ENCODE measurements around the gene PAPLN.
"Not testable (repeated sequence)": the region's sequence is repeated elsewhere in the genome, so short reads cannot be mapped to it uniquely, and the experiment has no call there.

PAPLN gene

DNA sequence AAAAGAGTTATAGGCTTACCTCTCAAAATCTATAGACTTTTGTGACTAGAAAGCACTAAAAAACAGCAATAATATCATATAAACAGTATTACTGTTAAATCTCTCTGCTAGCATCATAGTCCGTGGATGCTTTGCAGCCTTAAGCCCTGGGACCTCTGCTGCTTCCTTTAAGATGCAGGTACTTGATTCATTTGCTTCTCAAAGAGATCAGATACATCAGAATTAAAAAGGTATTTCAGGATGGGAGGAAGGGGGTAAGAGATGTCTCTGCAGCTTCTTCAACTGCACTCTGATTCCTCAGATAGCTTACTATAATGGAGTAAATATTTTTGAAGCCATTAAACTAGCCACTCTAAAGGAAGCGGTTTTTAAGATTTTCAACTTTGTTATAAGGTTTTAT is 49.3 kb downstream of the PAPLN start:
- Histone ChIP-seq H3K4me3 (no peak overlapping the region), H3K36me3 (replicated peaks) (peaks cover 23% of the 10 kb centered on the region), H3K9me3 (no peaks in the 10 kb centered on the region), H3K4me1 (peaks cover 14% of the 10 kb centered on the region), H3K27me3 (ENCODE audit: low read depth) (no peaks in the 10 kb centered on the region)
- in situ Hi-C loops (cut with MboI; ENCODE audit: low sequenced_read_pairs) = no loop called here
- no peak for DNase-seq (ENCODE audit: low spot score in 2 of 2)

DNA sequence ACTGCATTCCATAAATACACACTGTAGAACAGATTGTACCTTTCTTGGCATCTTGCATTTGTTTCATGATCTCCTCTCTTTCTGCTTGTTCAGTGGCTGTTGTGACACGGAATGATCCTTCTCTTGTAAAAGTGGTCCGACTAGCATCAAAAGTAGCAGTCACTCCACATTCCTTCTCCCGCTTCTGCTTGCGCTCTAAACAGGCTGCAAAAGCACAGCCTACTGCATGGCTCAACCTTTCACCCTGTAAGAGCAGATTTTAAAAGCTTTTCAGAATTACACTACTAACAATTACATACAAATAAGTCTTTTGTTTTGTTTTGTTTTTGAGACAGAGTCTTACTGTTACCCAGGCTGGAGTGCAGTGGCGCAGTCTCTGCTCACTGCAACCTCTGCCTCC is 49.8 kb downstream of the PAPLN start:
- Histone ChIP-seq H3K27me3 (ENCODE audit: low read depth) (no peaks in the 10 kb centered on the region), H3K36me3 (replicated peaks) (peaks cover 20% of the 10 kb centered on the region), H3K4me3 (no peak overlapping the region), H3K9me3 (no peaks in the 10 kb centered on the region), H3K4me1 (peaks cover 14% of the 10 kb centered on the region)
- in situ Hi-C loops (cut with MboI; ENCODE audit: low sequenced_read_pairs) = no loop called here
- peak; percentile 47 to 53 for DNase-seq (ENCODE audit: low spot score in 2 of 2)

DNA sequence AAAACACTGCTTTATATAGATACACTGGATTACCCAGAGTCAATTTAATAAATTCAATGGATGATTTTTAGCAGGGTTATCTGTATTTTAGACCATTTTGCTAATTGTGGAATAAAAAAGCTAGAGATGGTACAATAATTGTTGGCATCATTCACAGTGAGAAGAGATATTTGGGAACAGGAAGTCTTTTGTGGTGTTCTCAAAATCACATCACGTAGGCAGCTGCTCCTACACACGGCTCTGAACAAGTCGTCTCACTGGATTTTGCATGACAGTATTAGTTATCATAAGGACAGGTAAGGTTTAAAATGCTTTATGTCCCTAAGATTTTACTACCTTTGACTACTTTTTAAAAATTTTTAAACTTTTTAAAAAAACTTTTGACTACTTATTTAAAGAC is 52.0 kb downstream of the PAPLN start:
- Histone ChIP-seq H3K36me3 (replicated peaks) (peaks cover 11% of the 10 kb centered on the region), H3K9me3 (no peaks in the 10 kb centered on the region), H3K27me3 (ENCODE audit: low read depth) (no peaks in the 10 kb centered on the region), H3K4me1 (peaks cover 16% of the 10 kb centered on the region), H3K4me3 (no peak overlapping the region)
- no peak for DNase-seq (ENCODE audit: low spot score in 2 of 2)
- in situ Hi-C loops (cut with MboI; ENCODE audit: low sequenced_read_pairs) = no loop called here

DNA sequence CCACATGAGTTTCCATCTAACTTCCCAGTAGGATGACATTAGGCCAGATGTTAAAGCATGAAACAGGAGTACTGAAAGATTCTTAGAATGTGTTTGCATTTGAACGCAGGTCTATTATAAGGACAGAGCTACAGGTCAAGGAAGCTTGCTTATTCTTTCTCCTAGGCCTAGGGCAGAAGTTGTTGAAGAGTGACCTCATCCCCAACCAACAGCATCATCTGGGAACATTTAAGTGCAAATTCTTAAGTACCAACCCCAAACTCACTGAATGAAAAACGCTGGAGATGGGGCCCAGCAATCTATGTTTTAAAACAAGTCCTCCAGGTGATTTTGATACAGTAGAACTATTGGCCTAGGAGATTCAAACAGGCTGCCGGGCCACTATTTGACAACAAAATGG is 52.4 kb downstream of the PAPLN start:
- no peak overlapping the region for H3K4me3 ChIP-seq
- peaks cover 16% of the 10 kb centered on the region for H3K4me1 ChIP-seq
- peaks cover 10% of the 10 kb centered on the region for H3K36me3 ChIP-seq (replicated peaks)
- H3K9me3 ChIP-seq = no peaks in the 10 kb centered on the region
- no peak for DNase-seq (ENCODE audit: low spot score in 2 of 2)
- in situ Hi-C loops (cut with MboI; ENCODE audit: low sequenced_read_pairs) = no loop called here
- H3K27me3 ChIP-seq (ENCODE audit: low read depth) = no peaks in the 10 kb centered on the region

DNA sequence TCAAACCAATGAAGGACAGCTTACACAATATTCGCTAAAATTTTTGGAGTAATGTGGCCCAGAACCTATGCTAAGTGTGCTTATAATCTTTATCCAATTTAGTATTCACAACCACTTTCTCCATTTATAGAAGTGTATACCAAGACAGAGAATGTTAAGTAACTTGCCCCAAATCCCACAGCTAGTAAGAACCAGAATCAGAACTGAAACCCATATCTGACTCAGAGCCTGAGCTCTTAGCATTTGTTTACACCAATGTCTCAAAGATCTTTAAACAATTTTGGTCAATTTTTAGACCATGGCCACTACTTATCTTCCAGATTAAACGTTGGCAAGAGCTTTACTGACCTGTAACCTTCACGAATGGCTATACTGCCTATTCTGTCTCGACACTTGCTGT is 53.0 kb downstream of the PAPLN start:
- Histone ChIP-seq H3K4me3 (no peak overlapping the region), H3K4me1 (peaks cover 16% of the 10 kb centered on the region), H3K27me3 (ENCODE audit: low read depth) (no peaks in the 10 kb centered on the region), H3K9me3 (no peaks in the 10 kb centered on the region), H3K36me3 (replicated peaks) (peaks cover 7% of the 10 kb centered on the region; the same call in 1 of the 2 replicates)
- DNase-seq (ENCODE audit: low spot score in 2 of 2) = no peak
- in situ Hi-C loops (cut with MboI; ENCODE audit: low sequenced_read_pairs) = no loop called here

DNA sequence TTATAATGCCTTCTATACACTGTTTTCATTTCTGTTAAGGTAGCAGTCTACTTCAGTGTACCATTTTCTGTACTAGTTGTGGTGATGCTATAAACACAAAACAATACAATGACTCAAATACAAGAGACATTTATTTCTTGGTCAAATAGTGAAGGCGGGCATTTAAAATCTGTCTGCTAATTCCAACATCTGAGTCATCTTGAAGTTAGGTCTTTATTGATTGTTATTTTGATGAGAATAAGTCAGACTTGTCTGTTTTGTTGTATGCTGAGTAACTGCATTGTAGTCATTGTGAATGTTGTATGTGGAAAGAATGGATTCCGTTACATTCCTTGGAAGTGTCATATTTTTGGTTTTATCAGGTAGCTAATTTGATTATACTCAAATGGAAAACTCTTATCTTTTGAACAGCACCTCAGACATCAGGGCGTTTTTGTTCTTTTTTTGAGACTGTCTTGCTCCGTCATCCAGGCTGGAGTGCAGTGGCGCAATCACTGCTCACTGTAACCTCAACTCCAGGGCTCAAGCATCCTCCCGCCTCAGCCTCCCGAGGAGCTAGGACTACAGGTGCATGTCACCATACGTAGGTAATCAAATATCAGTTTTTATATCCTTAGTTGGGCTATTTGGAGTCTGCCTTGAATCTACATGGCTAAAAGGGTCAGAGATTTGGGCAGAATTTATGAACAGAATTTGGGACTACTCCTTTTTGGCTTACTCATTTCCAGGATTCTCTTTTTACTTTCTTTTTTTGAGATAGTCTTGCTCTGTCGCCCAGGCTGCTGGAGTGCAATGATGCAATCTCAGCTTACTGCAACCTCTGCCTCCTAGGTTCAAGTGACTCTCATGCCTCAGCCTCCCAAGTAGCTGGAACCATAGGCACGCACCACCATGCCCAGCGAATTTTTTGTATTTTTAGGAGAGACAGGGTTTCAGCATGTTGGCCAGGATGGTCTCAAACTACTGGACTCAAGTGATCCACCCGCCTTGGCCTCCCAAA is 56.8 kb downstream of the PAPLN start:
- Histone ChIP-seq H3K36me3 (replicated peaks) (0 out of 2 replicates have a peak, but pooled peaks cover 2% of the 10 kb centered on the region), H3K4me3 (no peak overlapping the region), H3K27me3 (ENCODE audit: low read depth) (no peaks in the 10 kb centered on the region), H3K4me1 (0 out of 2 replicates have a peak, but pooled peaks cover 2% of the 10 kb centered on the region), H3K9me3 (no peaks in the 10 kb centered on the region)
- in situ Hi-C loops (cut with MboI; ENCODE audit: low sequenced_read_pairs) = no loop called here
- DNase-seq (ENCODE audit: low spot score in 2 of 2) = no peak

DNA sequence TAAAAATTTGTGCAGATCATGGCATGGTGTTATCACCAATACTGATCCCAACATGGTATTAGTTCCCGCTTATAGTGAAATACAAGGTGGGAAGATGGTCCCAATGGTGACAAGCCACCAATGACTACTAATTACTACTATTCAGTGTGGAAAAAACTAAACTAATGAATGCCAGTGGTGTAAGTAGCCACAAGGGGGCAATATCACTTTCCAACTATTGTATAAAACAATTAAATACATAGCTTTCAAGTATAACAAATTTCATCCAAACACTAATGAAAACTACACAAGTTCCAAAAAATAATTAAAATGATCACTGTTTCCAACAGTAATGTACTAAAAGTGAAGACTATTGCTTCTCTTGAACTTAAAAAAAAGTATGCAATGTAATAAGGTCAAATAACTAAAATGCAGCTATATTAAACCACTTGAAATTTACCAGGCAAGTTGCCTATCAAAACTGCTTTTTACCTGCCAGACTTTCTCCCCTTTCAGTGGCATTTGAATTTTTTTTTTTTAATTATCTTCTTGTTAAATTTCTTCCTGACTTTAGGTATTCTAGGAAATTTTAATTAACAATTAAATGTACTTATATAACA is 58.0 kb downstream of the PAPLN start:
- Histone ChIP-seq H3K4me1 (0 out of 2 replicates have a peak, but pooled peaks cover 2% of the 10 kb centered on the region), H3K9me3 (no peaks in the 10 kb centered on the region), H3K27me3 (ENCODE audit: low read depth) (no peaks in the 10 kb centered on the region), H3K36me3 (replicated peaks) (0 out of 2 replicates have a peak, but pooled peaks cover 2% of the 10 kb centered on the region), H3K4me3 (no peak overlapping the region)
- in situ Hi-C loops (cut with MboI; ENCODE audit: low sequenced_read_pairs) = loop anchor here (5.0 kb wide), 1 partner anchor 177 kb away; no protein-coding TSS in a partner anchor
- DNase-seq (ENCODE audit: low spot score in 2 of 2) = peak; percentile 27 to 51

DNA sequence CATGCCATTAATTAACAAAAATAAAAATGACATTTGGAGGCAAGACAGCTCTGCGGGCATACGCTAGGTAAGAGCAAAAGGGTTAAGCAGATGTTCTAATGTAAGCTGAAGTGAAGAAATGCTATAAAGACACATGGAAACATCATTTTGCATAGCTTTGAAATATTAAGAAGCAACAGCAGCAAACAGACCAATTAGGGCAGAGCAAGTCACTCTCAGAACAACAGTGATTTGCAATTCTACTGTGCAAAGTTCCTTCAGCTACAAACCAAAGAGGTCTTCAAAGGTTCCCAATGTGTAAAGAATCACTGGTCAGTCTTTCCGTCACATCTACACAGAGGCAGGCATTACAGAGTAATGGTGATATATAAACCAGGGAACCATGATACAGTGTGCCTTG is 68.2 kb downstream of the PAPLN start:
- H3K9me3 ChIP-seq = no peaks in the 10 kb centered on the region
- no peak for DNase-seq (ENCODE audit: low spot score in 2 of 2)
- in situ Hi-C loops (cut with MboI; ENCODE audit: low sequenced_read_pairs) = no loop called here
- H3K4me3 ChIP-seq = no peak overlapping the region
- no peaks in the 10 kb centered on the region for H3K36me3 ChIP-seq (replicated peaks)
- no peaks in the 10 kb centered on the region for H3K4me1 ChIP-seq
- no peaks in the 10 kb centered on the region for H3K27me3 ChIP-seq (ENCODE audit: low read depth)

DNA sequence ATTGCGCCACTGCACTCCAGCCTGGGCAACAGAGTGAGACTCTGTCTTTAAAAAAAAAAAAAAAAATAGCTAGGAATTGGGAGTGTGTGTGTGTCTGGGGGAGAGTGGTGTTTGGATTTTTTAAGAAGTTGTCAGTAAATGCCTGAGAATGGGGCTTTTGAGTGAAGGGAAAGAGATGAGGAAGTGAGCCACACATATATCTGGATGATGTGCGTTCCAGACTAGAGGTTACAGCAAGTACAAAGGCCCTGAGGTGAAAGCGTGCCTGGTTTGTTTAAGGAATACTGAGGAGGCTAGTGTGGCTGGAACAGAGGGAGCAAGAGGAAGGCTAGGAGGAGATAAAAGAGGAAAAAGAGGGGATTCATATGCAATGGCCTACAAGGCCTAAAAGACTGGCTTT is 70.0 kb downstream of the PAPLN start:
- Histone ChIP-seq H3K4me1 (no peaks in the 10 kb centered on the region), H3K9me3 (no peaks in the 10 kb centered on the region), H3K36me3 (replicated peaks) (no peaks in the 10 kb centered on the region), H3K4me3 (no peak overlapping the region), H3K27me3 (ENCODE audit: low read depth) (no peaks in the 10 kb centered on the region)
- in situ Hi-C loops (cut with MboI; ENCODE audit: low sequenced_read_pairs) = no loop called here
- DNase-seq (ENCODE audit: low spot score in 2 of 2) = no peak

DNA sequence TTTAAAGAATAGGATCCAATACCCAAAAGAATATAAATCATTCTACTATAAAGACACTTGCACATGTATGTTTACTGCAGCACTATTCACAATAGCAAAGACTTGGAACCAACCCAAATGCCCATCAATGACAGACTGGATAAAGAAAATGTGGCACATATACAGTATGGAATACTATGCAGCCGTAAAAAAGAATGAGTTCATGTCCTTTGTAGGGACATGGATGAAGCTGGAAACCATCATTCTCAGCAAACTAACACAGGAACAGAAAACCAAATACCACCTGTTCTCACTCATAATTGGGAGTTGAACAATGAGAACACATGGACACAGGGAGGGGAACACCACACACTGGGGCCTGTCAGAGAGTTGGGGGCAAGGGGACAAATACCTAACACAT is 71.9 kb downstream of the PAPLN start:
- H3K36me3 ChIP-seq (replicated peaks); in situ Hi-C loops (cut with MboI; ENCODE audit: low sequenced_read_pairs); H3K4me3 ChIP-seq; H3K9me3 ChIP-seq; H3K4me1 ChIP-seq; H3K27me3 ChIP-seq (ENCODE audit: low read depth); DNase-seq (ENCODE audit: low spot score in 2 of 2): not testable (repeated sequence)

DNA sequence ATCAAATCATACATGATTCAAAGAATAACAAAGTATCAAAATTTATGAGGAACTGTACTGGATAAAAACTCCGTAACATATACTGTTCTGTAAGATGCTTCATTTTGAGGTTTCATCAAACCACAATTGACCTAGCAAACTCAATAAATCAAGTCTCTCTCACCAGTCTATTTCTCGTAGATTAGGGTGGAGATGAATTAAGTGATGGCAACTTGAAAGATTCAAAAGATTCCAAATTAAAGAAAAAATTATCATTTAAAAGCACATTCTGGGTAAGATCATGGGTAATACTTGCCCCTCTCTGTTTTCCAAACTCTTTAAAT is 74.4 kb downstream of the PAPLN start:
- Histone ChIP-seq H3K4me1 (no peaks in the 10 kb centered on the region), H3K27me3 (ENCODE audit: low read depth) (no peaks in the 10 kb centered on the region), H3K36me3 (replicated peaks) (no peaks in the 10 kb centered on the region), H3K9me3 (no peaks in the 10 kb centered on the region), H3K4me3 (no peak overlapping the region)
- in situ Hi-C loops (cut with MboI; ENCODE audit: low sequenced_read_pairs) = no loop called here
- DNase-seq (ENCODE audit: low spot score in 2 of 2) = no peak

DNA sequence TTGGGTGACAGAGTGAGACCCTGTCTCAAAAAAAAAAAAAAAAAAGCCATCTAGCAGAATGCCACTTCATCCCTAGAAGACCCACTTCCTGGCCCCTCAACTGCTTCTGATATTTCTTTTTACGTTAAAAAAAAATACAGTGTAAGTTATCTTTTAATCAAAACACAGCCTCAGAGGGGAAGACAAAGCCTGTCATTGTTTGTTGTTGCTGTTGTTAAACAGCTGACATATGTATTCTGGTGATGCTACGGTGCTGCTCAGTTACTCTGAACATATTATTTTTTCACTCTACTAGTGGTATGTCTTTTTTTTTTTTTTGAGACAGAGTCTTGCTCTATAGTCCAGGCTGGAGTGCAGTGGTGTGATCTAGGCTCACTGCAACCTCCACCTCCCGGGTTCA is 75.4 kb downstream of the PAPLN start:
- no peak for DNase-seq (ENCODE audit: low spot score in 2 of 2)
- in situ Hi-C loops (cut with MboI; ENCODE audit: low sequenced_read_pairs) = no loop called here

DNA sequence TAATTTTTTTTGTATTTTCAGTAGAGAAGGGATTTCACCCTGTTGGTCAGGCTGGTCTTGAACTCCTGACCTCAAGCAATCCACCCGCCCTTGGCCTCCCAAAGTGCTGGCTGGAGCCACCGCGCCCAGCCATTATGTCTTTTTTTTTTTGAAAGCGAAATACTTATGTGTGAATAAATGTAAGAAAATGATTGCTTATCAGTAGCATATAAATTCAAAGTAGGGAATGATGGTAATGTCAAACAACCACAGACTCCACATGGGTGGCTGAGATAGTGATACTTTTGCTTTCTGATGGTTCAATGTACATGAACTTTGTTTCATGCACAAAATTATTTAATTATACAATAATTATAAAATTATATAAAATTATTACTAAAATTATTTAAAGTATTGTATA is 75.8 kb downstream of the PAPLN start:
- Histone ChIP-seq H3K9me3 (no peaks in the 10 kb centered on the region), H3K36me3 (replicated peaks) (no peaks in the 10 kb centered on the region), H3K27me3 (ENCODE audit: low read depth) (no peaks in the 10 kb centered on the region), H3K4me3 (no peak overlapping the region), H3K4me1 (no peaks in the 10 kb centered on the region)
- in situ Hi-C loops (cut with MboI; ENCODE audit: low sequenced_read_pairs) = no loop called here
- DNase-seq (ENCODE audit: low spot score in 2 of 2) = no peak

More for the DNA sequence above, 75.4 kb downstream of the PAPLN start:
- Histone ChIP-seq H3K4me1 (no peaks in the 10 kb centered on the region), H3K9me3 (no peaks in the 10 kb centered on the region), H3K36me3 (replicated peaks) (no peaks in the 10 kb centered on the region), H3K4me3 (no peak overlapping the region), H3K27me3 (ENCODE audit: low read depth) (no peaks in the 10 kb centered on the region)

DNA sequence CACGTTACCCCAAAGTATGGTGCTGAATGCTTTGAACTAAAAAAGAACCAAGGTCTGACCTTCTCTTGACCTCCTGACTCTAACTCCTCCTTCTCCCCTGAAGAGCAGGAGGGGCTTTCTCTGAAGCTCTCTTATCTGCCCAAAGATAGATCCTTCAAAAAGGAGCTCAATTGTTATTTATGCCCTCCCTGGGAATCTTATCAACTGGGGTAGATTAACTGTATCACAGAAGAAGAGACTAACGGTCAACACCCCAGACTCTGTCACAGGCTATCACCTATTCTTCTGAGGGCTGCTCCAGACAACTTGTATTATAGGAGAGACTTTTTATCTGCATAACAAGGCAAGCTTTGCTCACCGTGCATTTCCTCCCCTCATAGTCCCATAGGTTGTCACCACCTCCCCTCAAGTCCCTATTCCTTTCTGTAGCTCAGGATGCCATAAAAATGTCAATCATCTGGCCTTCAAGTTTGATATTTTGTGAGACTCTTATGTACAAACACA is 86.6 kb downstream of the PAPLN start:
- Histone ChIP-seq H3K36me3 (replicated peaks) (no peaks in the 10 kb centered on the region), H3K27me3 (ENCODE audit: low read depth) (no peaks in the 10 kb centered on the region), H3K4me3 (no peak overlapping the region), H3K9me3 (no peaks in the 10 kb centered on the region), H3K4me1 (no peaks in the 10 kb centered on the region; the same call in 1 of the 2 replicates)
- in situ Hi-C loops (cut with MboI; ENCODE audit: low sequenced_read_pairs) = no loop called here
- DNase-seq (ENCODE audit: low spot score in 2 of 2) = no peak

Data from HAP-1 (cell line).